Prostate gland (tissue), 2 donors: ENCODE data around the gene CHCHD4.

Source experiments
- CTCF ChIP-seq, 4 experiments: fragments of 200-600 bp in 2 of 4; fragments of 450-650 bp in 2 of 4; sonication (generic) in 2 of 4; IDR thresholded peaks; 1 replicate in 3 of 4; 2 replicates in 1 of 4; pipeline ENCODE4 v1.5.1; 2016 to 2019; ENCODE audit warnings: antibody characterized with exemption in 4 of 4, mild to moderate bottlenecking in 2 of 4, moderate library complexity in 2 of 4
- POLR2AphosphoS5 ChIP-seq: sonication (generic); formaldehyde crosslinking; IDR thresholded peaks from one replicate; pipeline ENCODE4 v1.6.1; 2017; ENCODE audit warnings: antibody characterized with exemption

DNA sequence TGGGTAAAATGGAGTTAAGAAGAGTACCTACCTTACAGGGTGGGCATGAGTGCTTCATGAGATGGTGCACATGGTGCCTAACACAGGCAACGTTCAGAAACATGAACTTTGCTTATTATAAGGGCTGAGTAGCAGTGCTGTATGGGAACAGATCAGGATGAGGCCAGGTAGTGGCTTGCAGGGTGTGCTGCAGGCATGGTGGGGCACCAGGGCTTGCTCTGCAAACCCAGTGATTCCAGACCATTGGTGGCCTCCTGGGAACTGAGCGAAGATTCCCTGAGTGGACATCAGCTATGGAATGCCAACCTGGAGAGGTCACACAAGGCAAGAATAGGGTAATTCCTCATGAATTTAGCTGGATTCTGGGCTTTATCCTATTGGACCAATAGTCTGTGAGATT, 16.0 kb upstream of the CHCHD4 start:
- TF ChIP-seq CTCF (IDR thresholded peaks at IDR 0.05) = no peak
- no peak for TF ChIP-seq POLR2AphosphoS5
